ENCODE data around the gene SERTM1. TPM values are rescaled to one million over a fixed set of nuclear protein-coding genes. Genes with fewer than 3 reads are reported as not detected.
A peak's percentile ranks its signal among the peaks of the same experiment; 100 is the strongest.

The SERTM1 gene
- total and polyA plus RNA-seq, 9 donors, result 0.05 to 1.6 (median 0.52) TPM

DNA sequence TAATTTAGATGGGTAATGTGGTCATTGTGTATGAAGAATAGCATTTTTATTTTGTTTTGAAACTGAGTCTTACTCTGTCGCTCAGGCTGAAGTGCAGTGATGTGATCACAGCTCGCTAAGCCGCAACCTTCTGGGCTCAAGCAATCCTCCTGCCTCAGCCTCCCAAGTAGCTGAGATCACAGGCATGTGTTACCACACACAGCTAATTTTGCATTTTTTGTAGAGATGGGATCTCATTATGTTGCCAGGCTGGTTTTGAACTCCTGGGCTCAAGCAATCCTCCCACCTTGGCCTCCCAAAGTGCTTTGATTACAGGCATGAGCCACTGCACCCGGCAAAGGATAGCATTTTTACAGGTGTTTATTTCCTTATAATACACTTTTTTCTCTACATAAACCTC, 36.6 kb downstream of the SERTM1 start:
- H3K4me3 ChIP-seq (ENCODE audit: low read length), result no peak overlapping the region
- no CpG with 5 or more reads among the region's 4 CpGs for WGBS (ENCODE audit: insufficient coverage)

DNA sequence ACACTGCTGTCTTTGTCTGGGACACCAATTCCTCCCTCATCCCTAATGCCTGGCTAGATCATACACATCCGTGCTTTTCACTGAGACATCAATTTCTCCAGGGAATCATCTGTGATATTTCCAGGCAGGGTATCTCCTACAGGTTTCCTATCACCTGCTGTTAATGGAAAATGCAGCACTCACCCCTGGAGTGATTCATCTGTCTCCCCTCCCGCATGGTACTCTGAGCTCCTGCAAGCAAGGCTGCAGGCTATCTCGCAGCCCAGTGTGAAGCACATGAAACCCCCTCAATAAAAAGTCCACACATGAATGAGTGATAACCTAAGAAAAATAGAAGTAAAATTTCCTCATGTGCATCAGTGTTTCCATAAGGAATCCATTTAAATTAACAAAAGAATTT, 38.5 kb downstream of the SERTM1 start:
- no peak overlapping the region for H3K4me3 ChIP-seq (ENCODE audit: low read length)
- H3K9me3 ChIP-seq (replicated peaks; ENCODE audit: control insufficient read depth, low read depth, low read length), result no peaks in the 10 kb centered on the region
- H3K4me1 ChIP-seq (ENCODE audit: control insufficient read depth, insufficient read depth, low read length), result no peaks in the 10 kb centered on the region
- 60% methylated on average over 2 of the region's 3 CpGs for WGBS (ENCODE audit: insufficient coverage)
- no peaks in the 10 kb centered on the region for H3K27me3 ChIP-seq (ENCODE audit: control insufficient read depth, insufficient read depth, low read length)
- no peaks in the 10 kb centered on the region for H3K36me3 ChIP-seq (ENCODE audit: control insufficient read depth, insufficient read depth, low read length)
- H3K27ac ChIP-seq (ENCODE audit: low read length), result no peak overlapping the region
- no peak for DNase-seq

More for the DNA sequence above, 36.6 kb downstream of the SERTM1 start:
- no peak for DNase-seq
- no peaks in the 10 kb centered on the region for H3K4me1 ChIP-seq (ENCODE audit: control insufficient read depth, insufficient read depth, low read length)
- no peaks in the 10 kb centered on the region for H3K36me3 ChIP-seq (ENCODE audit: control insufficient read depth, insufficient read depth, low read length)
- no peaks in the 10 kb centered on the region for H3K27me3 ChIP-seq (ENCODE audit: control insufficient read depth, insufficient read depth, low read length)
- no peak overlapping the region for H3K27ac ChIP-seq (ENCODE audit: low read length)
- H3K9me3 ChIP-seq (replicated peaks; ENCODE audit: control insufficient read depth, low read depth, low read length), result no peaks in the 10 kb centered on the region

DNA sequence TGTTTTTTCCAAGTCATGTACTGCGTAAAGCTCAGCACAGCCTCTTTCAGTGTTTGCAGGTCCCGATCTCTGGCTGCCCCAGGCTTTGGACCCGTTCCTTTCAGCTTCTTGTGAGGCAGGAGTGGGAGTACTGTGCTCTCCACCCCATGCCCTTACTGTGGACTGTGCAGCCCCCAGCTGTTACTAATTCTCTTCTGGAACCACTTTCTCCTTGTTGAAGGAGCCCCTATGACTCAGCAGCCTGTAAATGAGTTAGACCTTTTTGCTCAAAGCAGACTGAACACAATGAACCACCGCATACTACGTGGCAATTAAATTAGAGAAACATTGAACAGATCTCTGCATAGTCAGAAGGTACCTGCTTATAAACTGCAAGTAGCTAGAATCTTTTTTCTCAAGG, 39.0 kb downstream of the SERTM1 start:
- Histone ChIP-seq H3K4me3 (ENCODE audit: low read length) (no peak overlapping the region), H3K4me1 (ENCODE audit: control insufficient read depth, insufficient read depth, low read length) (no peaks in the 10 kb centered on the region), H3K27me3 (ENCODE audit: control insufficient read depth, insufficient read depth, low read length) (no peaks in the 10 kb centered on the region), H3K9me3 (replicated peaks; ENCODE audit: control insufficient read depth, low read depth, low read length) (no peaks in the 10 kb centered on the region), H3K27ac (ENCODE audit: low read length) (no peak overlapping the region), H3K36me3 (ENCODE audit: control insufficient read depth, insufficient read depth, low read length) (no peaks in the 10 kb centered on the region)
- peak; percentile 70 for DNase-seq
- WGBS (ENCODE audit: insufficient coverage), result 17% methylated on average over 1 of the region's 5 CpGs

DNA sequence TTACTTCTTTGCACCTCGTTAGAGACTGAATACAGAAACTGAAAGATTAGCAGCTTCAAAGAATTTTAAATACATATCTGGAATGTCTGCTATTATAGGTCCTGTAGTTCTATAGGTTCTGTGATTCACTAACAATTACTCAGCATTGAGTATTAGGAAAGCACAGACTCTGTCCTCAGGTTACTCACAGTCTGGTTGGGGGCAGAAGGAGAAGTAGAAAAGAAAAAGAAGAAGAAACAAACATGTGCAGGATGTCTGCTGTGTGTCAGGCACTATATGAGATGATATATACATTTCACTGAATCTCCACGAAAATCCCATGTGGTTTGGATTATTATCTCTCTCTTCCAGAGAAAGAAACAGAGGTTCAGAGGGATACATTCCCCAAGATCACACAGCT, 40.1 kb downstream of the SERTM1 start:
- WGBS (ENCODE audit: insufficient coverage), result no CpG with 5 or more reads among the region's 2 CpGs
- no peaks in the 10 kb centered on the region for H3K9me3 ChIP-seq (replicated peaks; ENCODE audit: control insufficient read depth, low read depth, low read length)
- no peaks in the 10 kb centered on the region for H3K36me3 ChIP-seq (ENCODE audit: control insufficient read depth, insufficient read depth, low read length)
- no peak for DNase-seq
- H3K27ac ChIP-seq (ENCODE audit: low read length), result no peak overlapping the region
- no peak overlapping the region for H3K4me3 ChIP-seq (ENCODE audit: low read length)
- no peaks in the 10 kb centered on the region for H3K4me1 ChIP-seq (ENCODE audit: control insufficient read depth, insufficient read depth, low read length)
- H3K27me3 ChIP-seq (ENCODE audit: control insufficient read depth, insufficient read depth, low read length), result no peaks in the 10 kb centered on the region

DNA sequence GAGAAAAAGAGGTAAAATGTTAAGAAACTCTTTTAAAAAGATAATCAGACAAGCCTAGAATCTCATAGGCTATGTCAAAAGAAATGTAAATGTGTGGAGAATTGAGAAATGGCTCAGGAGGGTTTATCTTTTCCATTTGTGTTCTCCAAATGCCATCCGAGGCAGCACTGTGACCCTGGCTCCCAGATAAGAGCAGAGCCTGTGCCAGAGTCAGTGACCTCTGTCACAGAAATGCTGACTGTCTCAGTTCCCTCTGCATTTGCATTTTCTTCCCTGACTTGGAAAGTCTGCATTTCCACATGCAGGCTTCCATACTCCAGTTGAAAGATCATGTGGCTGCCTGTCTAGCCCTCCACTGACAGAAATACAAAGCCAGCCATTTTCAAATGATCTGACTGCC, 42.0 kb downstream of the SERTM1 start:
- no peaks in the 10 kb centered on the region for H3K27me3 ChIP-seq (ENCODE audit: control insufficient read depth, insufficient read depth, low read length)
- WGBS (ENCODE audit: insufficient coverage), result 69% methylated on average over 1 of the region's 1 CpG
- H3K27ac ChIP-seq (ENCODE audit: low read length), result no peak overlapping the region

DNA sequence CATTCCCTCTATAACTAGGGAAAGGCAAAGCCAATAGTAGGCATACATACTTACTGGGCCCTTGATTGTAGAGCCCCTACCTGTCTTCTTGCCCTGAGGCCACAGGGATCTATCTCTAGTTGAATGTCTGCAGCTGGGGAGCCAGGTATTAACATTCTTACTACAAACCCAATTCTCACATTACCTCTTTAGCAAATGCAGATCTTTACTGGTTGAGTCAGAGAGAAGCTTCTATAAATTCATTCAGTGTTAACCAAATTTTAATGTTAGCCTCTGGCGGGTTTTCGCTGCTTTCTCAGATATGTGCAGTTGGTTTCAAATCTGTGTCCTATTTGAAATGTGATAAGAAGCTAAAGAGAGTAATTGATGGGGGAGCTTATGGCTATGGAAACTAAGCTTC, 43.2 kb downstream of the SERTM1 start:
- Histone ChIP-seq H3K27ac (ENCODE audit: low read length) (no peak overlapping the region), H3K4me3 (ENCODE audit: low read length) (no peak overlapping the region), H3K4me1 (ENCODE audit: control insufficient read depth, insufficient read depth, low read length) (no peaks in the 10 kb centered on the region), H3K9me3 (replicated peaks; ENCODE audit: control insufficient read depth, low read depth, low read length) (no peaks in the 10 kb centered on the region), H3K27me3 (ENCODE audit: control insufficient read depth, insufficient read depth, low read length) (no peaks in the 10 kb centered on the region), H3K36me3 (ENCODE audit: control insufficient read depth, insufficient read depth, low read length) (no peaks in the 10 kb centered on the region)
- no peak for DNase-seq
- no CpG with 5 or more reads among the region's 2 CpGs for WGBS (ENCODE audit: insufficient coverage)

More for the DNA sequence above, 42.0 kb downstream of the SERTM1 start:
- Histone ChIP-seq H3K9me3 (replicated peaks; ENCODE audit: control insufficient read depth, low read depth, low read length) (no peaks in the 10 kb centered on the region), H3K4me1 (ENCODE audit: control insufficient read depth, insufficient read depth, low read length) (no peaks in the 10 kb centered on the region), H3K4me3 (ENCODE audit: low read length) (no peak overlapping the region), H3K36me3 (ENCODE audit: control insufficient read depth, insufficient read depth, low read length) (no peaks in the 10 kb centered on the region)
- DNase-seq, result no peak

DNA sequence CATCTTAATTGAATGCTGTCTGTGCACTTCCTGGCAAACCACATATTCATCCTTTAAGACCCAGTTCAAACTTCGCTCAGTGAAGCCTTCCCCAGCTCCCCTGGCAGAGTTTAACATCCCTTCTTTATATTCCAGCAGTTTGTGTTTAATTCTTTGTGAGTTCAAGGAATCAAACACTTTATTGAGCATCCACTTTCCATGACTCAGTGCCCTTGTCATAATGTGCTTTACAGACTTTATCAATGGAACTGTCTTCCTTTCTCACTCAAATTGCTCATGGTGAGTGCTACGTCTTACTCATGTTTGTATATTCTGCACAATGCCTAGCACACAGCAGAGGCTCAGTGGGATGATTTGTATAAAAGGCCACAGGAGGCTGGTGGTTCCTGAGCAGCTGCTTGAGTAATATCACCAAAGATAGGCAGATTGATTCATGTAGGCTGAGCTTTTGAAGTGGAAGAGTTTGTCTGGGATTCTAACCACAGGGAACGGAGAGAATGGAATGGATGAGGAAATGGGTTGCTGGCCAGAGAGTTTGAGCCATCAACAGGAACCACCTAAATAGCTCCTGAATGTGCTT, 44.2 kb downstream of the SERTM1 start:
- DNase-seq, result peak; percentile 43
- Histone ChIP-seq H3K27ac (ENCODE audit: low read length) (no peak overlapping the region), H3K36me3 (ENCODE audit: control insufficient read depth, insufficient read depth, low read length) (no peaks in the 10 kb centered on the region), H3K27me3 (ENCODE audit: control insufficient read depth, insufficient read depth, low read length) (no peaks in the 10 kb centered on the region), H3K9me3 (replicated peaks; ENCODE audit: control insufficient read depth, low read depth, low read length) (no peaks in the 10 kb centered on the region), H3K4me1 (ENCODE audit: control insufficient read depth, insufficient read depth, low read length) (no peaks in the 10 kb centered on the region), H3K4me3 (ENCODE audit: low read length) (no peak overlapping the region)
- WGBS (ENCODE audit: insufficient coverage), result 40% methylated on average over 1 of the region's 3 CpGs

DNA sequence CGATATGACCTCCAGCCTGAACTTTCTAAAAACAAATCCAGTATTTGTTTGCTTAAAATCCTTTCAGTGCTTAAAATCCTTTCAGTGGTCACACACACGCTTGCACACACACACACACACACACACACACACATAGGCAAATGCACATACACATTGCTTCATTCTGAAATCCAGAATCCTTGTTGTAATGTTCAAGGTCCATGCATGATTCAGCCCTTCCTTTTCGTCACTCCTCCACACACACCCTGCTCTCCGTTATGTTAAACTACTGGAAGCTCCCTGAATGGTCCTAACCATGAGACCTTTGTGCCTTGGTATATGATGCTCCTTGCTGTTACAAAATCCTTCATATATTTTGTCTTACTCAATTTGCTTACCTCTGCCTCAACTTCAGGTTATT, 44.9 kb downstream of the SERTM1 start:
- no peaks in the 10 kb centered on the region for H3K36me3 ChIP-seq (ENCODE audit: control insufficient read depth, insufficient read depth, low read length)
- no peak overlapping the region for H3K27ac ChIP-seq (ENCODE audit: low read length)
- no peak overlapping the region for H3K4me3 ChIP-seq (ENCODE audit: low read length)
- no peak for DNase-seq
- no peaks in the 10 kb centered on the region for H3K4me1 ChIP-seq (ENCODE audit: control insufficient read depth, insufficient read depth, low read length)
- H3K27me3 ChIP-seq (ENCODE audit: control insufficient read depth, insufficient read depth, low read length), result no peaks in the 10 kb centered on the region
- H3K9me3 ChIP-seq (replicated peaks; ENCODE audit: control insufficient read depth, low read depth, low read length), result no peaks in the 10 kb centered on the region
- 96% methylated on average over 4 of the region's 4 CpGs for WGBS (ENCODE audit: insufficient coverage)

DNA sequence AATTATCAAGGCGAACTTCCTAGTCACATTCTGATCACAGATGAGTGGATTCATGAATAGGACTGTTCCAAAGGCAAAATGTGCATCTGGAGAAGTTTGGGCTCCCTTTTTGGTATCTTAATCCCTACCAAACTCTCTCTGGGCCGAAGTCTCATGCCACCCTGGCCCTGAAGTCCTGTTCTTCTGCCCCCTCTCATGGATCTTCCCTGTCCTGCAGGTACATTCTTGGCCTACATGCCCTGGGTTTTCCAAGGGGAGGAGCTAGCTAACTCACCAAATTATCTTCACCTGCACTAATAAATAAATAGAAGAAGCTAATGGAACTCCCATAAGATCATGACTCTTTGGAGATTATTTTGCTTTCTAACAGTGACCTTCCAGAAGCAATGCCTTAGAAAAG, 50.3 kb downstream of the SERTM1 start:
- H3K9me3 ChIP-seq (replicated peaks; ENCODE audit: control insufficient read depth, low read depth, low read length), result no peaks in the 10 kb centered on the region
- no peaks in the 10 kb centered on the region for H3K36me3 ChIP-seq (ENCODE audit: control insufficient read depth, insufficient read depth, low read length)
- DNase-seq, result no peak
- H3K4me3 ChIP-seq (ENCODE audit: low read length), result no peak overlapping the region
- no peaks in the 10 kb centered on the region for H3K27me3 ChIP-seq (ENCODE audit: control insufficient read depth, insufficient read depth, low read length)
- WGBS (ENCODE audit: insufficient coverage), result 71% methylated on average over 1 of the region's 2 CpGs
- H3K27ac ChIP-seq (ENCODE audit: low read length), result no peak overlapping the region
- H3K4me1 ChIP-seq (ENCODE audit: control insufficient read depth, insufficient read depth, low read length), result no peaks in the 10 kb centered on the region

DNA sequence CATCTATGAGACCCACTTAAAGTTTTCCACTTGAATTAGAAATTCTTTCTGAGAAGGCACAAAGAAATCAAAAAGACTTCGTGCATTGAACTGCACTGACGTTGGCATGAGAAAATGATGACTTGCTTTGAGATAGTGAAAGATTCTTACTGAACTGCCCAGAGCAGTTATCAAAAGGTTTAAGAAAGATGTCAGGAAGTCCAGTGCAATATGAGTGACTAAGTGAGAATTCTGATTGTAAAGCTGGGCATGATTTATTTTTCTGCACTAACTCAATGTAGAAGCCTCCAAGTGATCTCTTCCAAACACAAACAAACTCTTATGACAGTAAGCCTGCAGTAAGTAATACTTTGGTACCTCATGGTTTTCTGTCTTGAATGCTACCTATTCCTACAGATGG, 52.1 kb downstream of the SERTM1 start:
- H3K27me3 ChIP-seq (ENCODE audit: control insufficient read depth, insufficient read depth, low read length), result no peaks in the 10 kb centered on the region
- 90% methylated on average over 2 of the region's 2 CpGs for WGBS (ENCODE audit: insufficient coverage)
- no peak for DNase-seq
- H3K9me3 ChIP-seq (replicated peaks; ENCODE audit: control insufficient read depth, low read depth, low read length), result no peaks in the 10 kb centered on the region
- H3K4me3 ChIP-seq (ENCODE audit: low read length), result no peak overlapping the region
- no peak overlapping the region for H3K27ac ChIP-seq (ENCODE audit: low read length)
- no peaks in the 10 kb centered on the region for H3K36me3 ChIP-seq (ENCODE audit: control insufficient read depth, insufficient read depth, low read length)
- no peaks in the 10 kb centered on the region for H3K4me1 ChIP-seq (ENCODE audit: control insufficient read depth, insufficient read depth, low read length)

DNA sequence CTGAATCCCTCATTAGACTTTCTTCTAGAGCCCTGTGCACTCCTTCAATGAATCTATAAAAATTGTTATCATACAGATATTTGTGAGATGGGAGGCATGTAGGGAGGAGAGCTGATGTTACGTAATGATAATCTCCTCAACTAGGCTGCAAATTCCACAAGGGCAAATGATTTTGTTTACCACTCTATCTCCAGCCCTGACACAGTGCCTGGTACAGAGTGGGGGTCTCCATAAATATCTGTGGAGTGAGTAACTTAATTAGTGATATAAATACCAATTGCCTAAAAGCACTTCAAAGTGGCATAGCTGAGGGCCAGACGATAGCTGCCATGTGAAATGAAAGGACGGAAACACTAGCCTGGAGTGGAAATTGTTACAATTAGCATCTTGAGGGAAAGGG, 54.2 kb downstream of the SERTM1 start:
- no peak for DNase-seq
- WGBS (ENCODE audit: insufficient coverage), result 89% methylated on average over 2 of the region's 3 CpGs
- Histone ChIP-seq H3K27ac (ENCODE audit: low read length) (no peak overlapping the region), H3K4me1 (ENCODE audit: control insufficient read depth, insufficient read depth, low read length) (no peaks in the 10 kb centered on the region), H3K36me3 (ENCODE audit: control insufficient read depth, insufficient read depth, low read length) (no peaks in the 10 kb centered on the region), H3K4me3 (ENCODE audit: low read length) (no peak overlapping the region), H3K9me3 (replicated peaks; ENCODE audit: control insufficient read depth, low read depth, low read length) (no peaks in the 10 kb centered on the region), H3K27me3 (ENCODE audit: control insufficient read depth, insufficient read depth, low read length) (no peaks in the 10 kb centered on the region)
